ENCODE results near the gene HERC2. TPM values are rescaled to one million over a fixed set of nuclear protein-coding genes. Genes with fewer than 3 reads are reported as not detected.

HERC2 gene
- total RNA-seq, 3 donors from 2014 or later (not counting 1 experiment from before 2014, with no cell fraction given), result 54.2 to 64.0 (median 63.9) TPM

DNA sequence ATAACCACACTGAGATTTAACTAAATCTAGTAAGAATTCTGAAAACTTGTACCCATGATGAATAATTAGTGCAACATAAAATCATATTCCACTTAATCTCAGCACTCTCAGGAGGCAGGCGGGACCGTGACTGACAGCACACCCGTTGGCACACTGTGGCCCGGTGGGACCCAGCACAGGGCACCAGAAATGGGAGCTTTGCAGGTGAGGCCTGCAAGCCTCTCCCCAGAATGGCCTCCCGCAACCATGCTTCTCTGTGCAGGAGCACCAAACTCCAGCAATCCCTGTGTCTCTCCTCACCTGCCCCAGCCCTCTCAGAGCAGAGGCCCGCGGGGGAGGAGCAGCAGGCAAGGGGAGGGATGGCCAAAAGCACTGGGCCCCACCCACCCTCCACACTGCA, 191.3 kb downstream of the HERC2 start:
- ATAC-seq (no peak), DNase-seq (no peak)
- Mint-ChIP-seq H3K27me3 (ENCODE audit: low read depth in 2 of 2) (no peaks in the 10 kb centered on the region), H3K4me3 (no peak overlapping the region), H3K4me1 (peaks cover 0 to 5% of the 10 kb centered on the region in 2 donors), H3K27ac (no peak overlapping the region), H3K9me3 (no peaks in the 10 kb centered on the region), H3K36me3 (no peaks in the 10 kb centered on the region)
- Histone ChIP-seq H3K4me1 (ENCODE audit: control insufficient read depth, insufficient read depth, low read length) (no peaks in the 10 kb centered on the region), H3K27ac (ENCODE audit: low read length) (no peak overlapping the region), H3K27me3 (ENCODE audit: control insufficient read depth, insufficient read depth, low read length) (no peaks in the 10 kb centered on the region), H3K4me3 (ENCODE audit: low read length) (no peak overlapping the region), H3K36me3 (ENCODE audit: control insufficient read depth, insufficient read depth, low read length) (peaks cover 17% of the 10 kb centered on the region), H3K9me3 (ENCODE audit: control insufficient read depth, insufficient read depth, low read length) (no peaks in the 10 kb centered on the region)
- TF ChIP-seq, protein P1, sequence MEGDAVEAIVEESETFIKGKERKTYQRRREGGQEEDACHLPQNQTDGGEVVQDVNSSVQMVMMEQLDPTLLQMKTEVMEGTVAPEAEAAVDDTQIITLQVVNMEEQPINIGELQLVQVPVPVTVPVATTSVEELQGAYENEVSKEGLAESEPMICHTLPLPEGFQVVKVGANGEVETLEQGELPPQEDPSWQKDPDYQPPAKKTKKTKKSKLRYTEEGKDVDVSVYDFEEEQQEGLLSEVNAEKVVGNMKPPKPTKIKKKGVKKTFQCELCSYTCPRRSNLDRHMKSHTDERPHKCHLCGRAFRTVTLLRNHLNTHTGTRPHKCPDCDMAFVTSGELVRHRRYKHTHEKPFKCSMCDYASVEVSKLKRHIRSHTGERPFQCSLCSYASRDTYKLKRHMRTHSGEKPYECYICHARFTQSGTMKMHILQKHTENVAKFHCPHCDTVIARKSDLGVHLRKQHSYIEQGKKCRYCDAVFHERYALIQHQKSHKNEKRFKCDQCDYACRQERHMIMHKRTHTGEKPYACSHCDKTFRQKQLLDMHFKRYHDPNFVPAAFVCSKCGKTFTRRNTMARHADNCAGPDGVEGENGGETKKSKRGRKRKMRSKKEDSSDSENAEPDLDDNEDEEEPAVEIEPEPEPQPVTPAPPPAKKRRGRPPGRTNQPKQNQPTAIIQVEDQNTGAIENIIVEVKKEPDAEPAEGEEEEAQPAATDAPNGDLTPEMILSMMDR (IDR thresholded peaks at IDR 0.05), result no peak
- WGBS (ENCODE audit: insufficient coverage), result 98% methylated on average over 7 of the region's 7 CpGs
- intact Hi-C loops (cut with micrococcal nuclease), result no loop called here

DNA sequence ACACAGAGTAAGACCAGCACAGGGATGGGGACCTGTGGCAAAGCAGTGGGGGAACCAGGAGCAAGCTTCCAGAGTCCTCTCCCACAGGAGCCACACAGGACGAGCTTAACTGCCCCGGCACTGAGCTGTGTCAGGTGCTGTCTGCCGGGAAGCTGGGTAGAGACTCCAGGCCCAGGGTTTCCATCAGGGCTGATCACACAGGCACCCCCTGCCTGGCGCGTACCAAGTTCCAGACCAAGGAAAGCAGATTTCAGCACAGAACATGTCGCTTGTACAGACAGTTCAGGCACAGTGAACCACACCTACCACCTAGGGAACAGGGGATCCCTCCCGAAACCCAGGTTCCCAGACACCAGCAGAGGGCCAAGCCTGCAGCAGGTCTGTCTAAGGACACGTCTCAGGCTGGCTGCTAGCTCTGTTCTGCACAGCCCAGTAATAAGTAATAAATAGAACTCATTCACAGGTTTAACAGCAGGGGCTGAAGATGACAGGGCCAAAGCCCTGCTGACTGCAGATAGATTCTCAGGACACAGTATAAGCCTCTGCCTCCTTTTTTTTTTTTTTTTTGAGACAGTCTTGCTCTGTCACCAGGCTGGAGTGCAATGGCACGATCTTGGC, 192.6 kb downstream of the HERC2 start:
- Mint-ChIP-seq H3K27ac (no peak overlapping the region), H3K36me3 (no peaks in the 10 kb centered on the region), H3K9me3 (no peaks in the 10 kb centered on the region), H3K27me3 (ENCODE audit: low read depth in 2 of 2) (no peaks in the 10 kb centered on the region), H3K4me3 (no peak overlapping the region), H3K4me1 (peaks cover 0 to 5% of the 10 kb centered on the region in 2 donors)
- ATAC-seq (no peak), DNase-seq (no peak)
- Histone ChIP-seq H3K36me3 (ENCODE audit: control insufficient read depth, insufficient read depth, low read length) (peaks cover 17% of the 10 kb centered on the region), H3K4me3 (ENCODE audit: low read length) (no peak overlapping the region), H3K4me1 (ENCODE audit: control insufficient read depth, insufficient read depth, low read length) (no peaks in the 10 kb centered on the region), H3K27me3 (ENCODE audit: control insufficient read depth, insufficient read depth, low read length) (no peaks in the 10 kb centered on the region), H3K27ac (ENCODE audit: low read length) (no peak overlapping the region), H3K9me3 (ENCODE audit: control insufficient read depth, insufficient read depth, low read length) (no peaks in the 10 kb centered on the region)
- WGBS (ENCODE audit: insufficient coverage), result 95% methylated on average over 9 of the region's 9 CpGs
- TF ChIP-seq, protein P1 (IDR thresholded peaks at IDR 0.05), result no peak
- intact Hi-C loops (cut with micrococcal nuclease), result no loop called here

DNA sequence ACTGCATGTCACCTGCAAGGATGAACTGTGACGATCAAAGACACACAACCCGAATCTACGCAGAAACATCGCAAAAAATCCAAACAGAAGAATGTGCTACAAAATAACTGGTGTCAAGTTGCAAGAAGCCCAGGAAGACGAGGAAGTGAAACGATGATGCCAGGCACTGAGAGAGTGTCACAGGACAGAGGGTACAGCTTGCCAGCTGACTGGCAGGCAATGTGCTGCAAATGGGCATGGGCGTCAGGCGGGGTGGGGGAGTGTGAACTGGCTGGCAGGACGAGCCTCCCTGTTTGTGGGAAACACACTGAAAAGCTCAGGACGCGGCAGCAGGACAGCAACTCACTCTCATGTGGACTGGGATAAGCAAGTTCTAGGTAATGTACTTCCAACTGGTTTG, 193.9 kb downstream of the HERC2 start:
- Histone ChIP-seq H3K4me3 (ENCODE audit: low read length) (no peak overlapping the region), H3K27ac (ENCODE audit: low read length) (peak overlapping the region; percentile 39), H3K27me3 (ENCODE audit: control insufficient read depth, insufficient read depth, low read length) (no peaks in the 10 kb centered on the region), H3K4me1 (ENCODE audit: control insufficient read depth, insufficient read depth, low read length) (no peaks in the 10 kb centered on the region), H3K36me3 (ENCODE audit: control insufficient read depth, insufficient read depth, low read length) (peaks cover 19% of the 10 kb centered on the region), H3K9me3 (ENCODE audit: control insufficient read depth, insufficient read depth, low read length) (no peaks in the 10 kb centered on the region)
- intact Hi-C loops (cut with micrococcal nuclease), result no loop called here
- DNase-seq (no peak), ATAC-seq (no peak)
- Mint-ChIP-seq H3K27me3 (ENCODE audit: low read depth in 2 of 2) (no peaks in the 10 kb centered on the region), H3K4me1 (peaks cover 7 to 13% of the 10 kb centered on the region in 2 donors), H3K36me3 (peaks cover 9% of the 10 kb centered on the region), H3K9me3 (no peaks in the 10 kb centered on the region), H3K4me3 (no peak overlapping the region), H3K27ac (no peak overlapping the region)
- TF ChIP-seq, protein P1 (IDR thresholded peaks at IDR 0.05), result no peak
- 76% methylated on average over 11 of the region's 11 CpGs for WGBS (ENCODE audit: insufficient coverage)

DNA sequence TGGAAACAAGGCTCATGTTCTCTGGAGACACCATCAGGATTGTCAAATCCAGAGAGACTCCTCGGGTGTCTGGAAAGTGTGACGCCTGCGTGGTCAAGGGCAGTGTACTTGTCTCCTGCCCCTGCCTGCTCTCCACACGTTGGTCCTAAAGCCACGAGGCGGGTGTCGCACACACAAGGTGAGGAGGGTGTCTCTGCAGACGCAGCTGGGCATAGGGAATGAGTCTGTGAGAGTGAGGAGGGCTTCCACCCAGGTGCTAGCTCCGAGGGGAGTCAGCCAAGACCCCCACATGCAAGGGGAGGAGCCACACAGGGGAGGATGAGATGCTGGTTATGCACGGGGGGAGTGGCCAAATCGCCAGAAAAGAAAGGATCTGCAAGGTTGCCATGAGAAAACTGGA, 194.9 kb downstream of the HERC2 start:
- 83% methylated on average over 11 of the region's 11 CpGs for WGBS (ENCODE audit: insufficient coverage)
- no peak overlapping the region for H3K4me3 ChIP-seq (ENCODE audit: low read length)
- intact Hi-C loops (cut with micrococcal nuclease), result no loop called here
- Mint-ChIP-seq H3K9me3 (no peaks in the 10 kb centered on the region), H3K4me1 (peaks cover 10 to 14% of the 10 kb centered on the region in 2 donors), H3K27ac (no peak overlapping the region), H3K36me3 (peaks cover 11% of the 10 kb centered on the region), H3K27me3 (ENCODE audit: low read depth in 2 of 2) (no peaks in the 10 kb centered on the region), H3K4me3 (no peak overlapping the region)
- H3K9me3 ChIP-seq (ENCODE audit: control insufficient read depth, insufficient read depth, low read length), result no peaks in the 10 kb centered on the region
- H3K27me3 ChIP-seq (ENCODE audit: control insufficient read depth, insufficient read depth, low read length), result no peaks in the 10 kb centered on the region
- peaks cover 15% of the 10 kb centered on the region for H3K36me3 ChIP-seq (ENCODE audit: control insufficient read depth, insufficient read depth, low read length)
- no peaks in the 10 kb centered on the region for H3K4me1 ChIP-seq (ENCODE audit: control insufficient read depth, insufficient read depth, low read length)
- ATAC-seq (no peak), DNase-seq (no peak)
- TF ChIP-seq, protein P1 (IDR thresholded peaks at IDR 0.05), result no peak
- peak overlapping the region; percentile 37 for H3K27ac ChIP-seq (ENCODE audit: low read length)
